Hindlimb muscle (tissue), 1 donor: ENCODE results near the gene CCR7. TPM values are rescaled to one million over a fixed set of nuclear protein-coding genes. Genes with fewer than 3 reads are reported as not detected.

Experiments used
- DNase-seq: peaks from one replicate; pipeline ENCODE4 v3.0.0-alpha.2; 2013
- polyA plus RNA-seq: library from polyadenylated mRNA; unstranded; fragments of 120-200 nt; gene quantifications from one replicate; pipeline ENCODE4 v1.2.1, GENCODE V29; 2013; ENCODE audit not compliant: insufficient read length

CCR7 gene
- polyA plus RNA-seq, 1 donor = 0.49 TPM

DNA sequence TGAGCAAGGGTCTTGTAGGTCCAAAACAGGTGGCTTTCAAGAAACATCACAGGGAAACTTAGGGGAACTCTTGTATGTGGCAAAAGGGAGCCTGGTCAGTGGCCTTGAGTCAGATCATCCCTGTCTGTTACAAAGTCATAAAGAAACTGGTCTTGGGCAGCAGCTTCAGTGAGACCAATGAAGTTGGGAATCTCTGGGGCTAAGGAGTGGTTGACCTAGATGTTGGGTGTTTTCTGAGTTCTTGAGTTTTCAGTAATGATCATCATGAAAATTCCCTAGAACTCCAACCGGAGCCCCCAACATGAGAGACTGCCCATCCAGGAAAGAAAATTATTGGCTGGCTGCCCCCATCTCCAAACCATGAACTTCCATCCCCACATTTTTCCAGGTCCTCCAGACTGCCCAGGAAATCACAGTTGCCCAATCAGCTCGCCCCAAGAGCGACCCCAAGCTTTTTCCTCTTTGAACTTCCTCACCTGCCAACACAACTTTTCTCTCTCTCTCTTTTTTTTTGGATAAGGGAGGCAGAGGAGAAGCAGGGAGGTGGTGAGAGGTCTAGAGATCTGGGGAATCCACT lies 3.9 kb downstream of the CCR7 start:
- no peak for DNase-seq

DNA sequence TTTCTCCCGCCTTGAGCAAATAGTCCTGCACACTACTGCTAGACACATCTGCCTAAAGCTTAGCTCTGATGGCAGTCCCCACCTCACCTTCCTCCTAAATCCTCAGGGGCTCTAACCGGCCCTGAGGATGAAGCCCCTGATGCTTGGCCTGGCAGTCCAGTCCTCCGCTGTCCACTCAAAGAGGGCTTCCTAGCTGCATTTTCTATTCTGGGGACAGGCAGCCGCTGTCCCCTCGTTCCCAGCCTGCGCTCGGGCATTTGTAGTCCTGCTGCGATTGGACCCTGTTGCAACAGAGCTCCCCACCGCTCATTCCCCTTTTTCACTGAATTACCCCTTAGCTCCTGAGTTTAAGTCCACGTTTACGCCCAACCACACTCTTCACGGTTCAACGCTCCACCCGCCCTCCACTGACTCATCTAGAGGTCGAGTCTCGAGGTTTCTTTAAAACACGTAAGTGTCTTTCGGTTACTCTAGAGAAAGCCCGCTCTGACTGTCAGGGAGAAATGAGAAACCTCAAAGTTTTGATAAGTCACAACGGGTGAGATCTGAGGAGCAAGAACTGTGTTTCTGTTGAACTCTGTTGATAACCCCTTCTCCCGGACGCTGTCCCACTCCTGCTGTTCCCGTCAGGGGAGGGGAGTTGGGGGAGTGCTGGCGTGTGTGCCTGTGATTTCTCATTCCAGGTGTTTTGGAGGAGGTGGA lies 4.5 kb downstream of the CCR7 start:
- no peak for DNase-seq

DNA sequence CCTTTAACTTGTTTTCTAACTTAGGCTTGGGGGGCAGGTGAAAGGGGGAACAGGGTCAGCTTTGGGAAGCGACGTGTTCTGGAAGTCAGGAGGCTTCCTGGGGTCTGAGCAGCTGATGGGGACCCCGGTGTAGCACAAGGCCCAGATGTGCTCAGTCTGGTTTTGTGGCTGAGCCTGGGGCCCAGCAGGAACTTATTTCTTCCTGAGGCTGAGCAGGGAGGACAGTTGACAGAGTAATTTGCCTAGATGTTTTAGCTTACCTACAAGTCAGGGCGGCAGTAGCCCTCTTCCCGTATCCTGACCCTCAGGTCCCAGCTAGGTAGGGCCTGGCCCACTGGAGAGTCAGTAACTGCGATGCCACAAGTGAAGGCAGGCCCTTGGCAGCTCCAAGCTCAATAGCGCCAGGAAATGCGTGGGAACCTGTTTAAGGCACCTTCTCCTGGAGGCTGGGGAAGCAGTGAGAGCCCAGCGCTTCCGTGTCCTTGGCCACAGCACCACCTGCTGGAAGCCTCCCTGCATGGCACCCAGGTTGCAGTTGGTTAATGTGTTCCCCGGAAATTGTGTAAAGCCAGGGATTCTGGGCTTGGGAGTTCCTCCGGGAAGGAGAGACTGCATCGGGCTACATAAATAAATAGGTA lies 5.2 kb downstream of the CCR7 start:
- peak; percentile 91 for DNase-seq

DNA sequence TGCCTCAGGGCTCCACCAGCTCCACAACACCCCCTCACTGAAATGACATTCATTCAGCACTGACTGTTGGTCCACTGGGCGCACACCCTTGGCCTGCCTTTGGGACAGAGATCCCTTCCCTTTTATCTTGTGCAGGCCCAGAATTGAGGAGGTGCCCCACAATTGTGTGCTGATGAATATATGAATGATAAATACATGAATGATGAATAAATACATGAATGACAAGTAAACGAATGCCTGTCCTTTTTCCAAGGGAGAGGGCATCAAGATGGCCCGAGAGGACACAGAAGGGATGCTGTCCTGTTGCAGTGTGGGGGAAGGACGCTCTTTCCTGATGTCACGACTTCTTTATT lies 5.7 kb downstream of the CCR7 start:
- DNase-seq = no peak

DNA sequence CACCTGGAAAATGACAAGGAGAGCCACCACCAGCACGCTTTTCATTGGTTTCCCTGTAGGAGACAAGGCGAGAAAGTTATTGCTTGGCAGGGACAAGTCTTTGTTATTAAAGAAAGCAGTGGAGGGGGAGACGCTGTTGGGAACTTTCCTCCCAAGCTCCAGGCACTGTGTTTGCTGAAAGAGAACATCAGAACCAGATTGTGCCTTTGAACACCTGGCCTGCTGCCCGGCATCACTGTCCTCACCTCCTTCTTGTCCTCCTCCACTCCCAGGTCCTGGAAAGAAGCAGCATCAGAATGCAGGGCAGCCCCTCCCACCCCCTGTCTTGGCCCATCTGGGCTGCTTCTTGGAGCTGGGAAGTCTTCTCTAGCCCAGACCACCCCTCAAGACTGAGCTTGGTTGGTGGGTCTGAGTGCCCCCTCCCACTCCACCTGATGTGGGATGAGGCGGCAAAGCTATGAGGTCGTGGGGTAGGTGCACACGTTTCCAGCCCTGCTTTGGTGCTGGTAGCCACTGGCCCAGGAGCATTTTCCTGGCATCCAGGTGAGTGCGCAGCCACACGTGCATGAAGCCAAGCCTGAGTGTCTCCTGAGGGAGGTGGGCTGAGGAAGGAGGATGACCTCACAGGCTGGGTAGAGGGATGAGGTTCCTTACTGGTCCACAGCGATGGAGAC lies 6.2 kb downstream of the CCR7 start:
- no peak for DNase-seq

DNA sequence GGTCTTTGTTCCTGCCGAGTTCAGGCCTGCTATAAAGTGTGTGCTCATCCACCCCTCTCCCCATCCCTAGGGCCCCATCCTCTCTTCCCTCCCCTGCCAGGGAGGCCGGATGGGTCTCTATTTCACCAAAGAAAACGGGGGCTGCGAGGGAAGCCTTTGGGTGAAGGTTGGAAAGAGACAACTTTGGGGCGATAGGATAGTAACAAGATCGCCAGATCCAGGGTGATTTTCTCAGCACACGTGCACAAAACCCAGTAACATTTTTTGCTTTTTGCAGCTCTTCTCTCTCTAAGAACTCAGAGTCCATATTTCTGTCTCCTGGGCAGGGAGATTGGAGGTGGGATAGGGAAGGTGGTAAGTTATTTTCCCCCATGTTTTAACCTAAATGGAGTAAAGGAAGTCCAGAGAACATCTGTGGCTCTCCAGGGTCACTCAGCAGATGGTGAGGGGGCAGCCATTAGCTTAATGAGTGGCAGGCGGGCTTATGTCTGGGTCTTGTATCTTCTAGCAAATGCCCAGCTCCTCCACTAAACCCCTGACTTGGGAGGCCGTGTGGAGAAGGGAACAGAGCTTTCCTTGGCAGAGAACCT lies 6.9 kb downstream of the CCR7 start:
- DNase-seq = no peak

DNA sequence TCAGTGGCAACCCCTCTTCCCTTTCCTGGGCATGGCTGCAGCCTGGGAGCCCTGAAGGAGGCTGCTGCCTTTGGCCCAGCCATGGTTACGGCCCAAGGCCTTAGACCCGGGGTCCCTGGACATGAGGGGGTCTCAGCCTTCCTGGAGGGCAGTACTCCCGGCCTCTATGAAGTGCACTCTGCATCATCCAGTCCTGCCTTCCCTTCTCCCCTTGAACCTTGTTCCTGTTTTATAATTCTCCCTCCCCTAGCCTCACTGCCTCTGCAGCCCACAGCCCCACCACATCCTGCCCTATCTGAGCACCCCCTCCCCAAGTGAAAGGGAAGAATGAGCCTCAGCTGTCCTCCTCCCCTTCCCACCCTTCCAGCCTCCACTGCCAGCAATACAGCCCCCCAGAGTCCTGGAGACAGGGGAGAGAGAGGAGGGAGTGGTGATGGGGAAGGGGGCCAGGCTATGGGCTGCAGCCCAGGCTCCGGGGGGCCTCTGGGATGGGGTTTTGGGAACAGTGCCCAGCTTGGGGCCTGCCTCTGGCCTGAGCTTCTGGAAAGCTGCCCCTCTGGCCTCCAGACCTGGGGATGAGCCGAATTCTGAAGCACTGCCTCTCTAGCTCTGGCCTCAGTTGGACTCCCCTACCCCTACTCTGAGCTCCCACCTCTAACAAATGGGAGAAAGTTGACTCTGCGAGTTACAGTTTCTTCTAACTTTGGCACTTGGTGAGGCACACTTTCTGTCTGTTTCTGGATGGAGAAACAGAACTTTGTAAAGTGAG lies 7.6 kb downstream of the CCR7 start:
- peak; percentile 52 for DNase-seq

DNA sequence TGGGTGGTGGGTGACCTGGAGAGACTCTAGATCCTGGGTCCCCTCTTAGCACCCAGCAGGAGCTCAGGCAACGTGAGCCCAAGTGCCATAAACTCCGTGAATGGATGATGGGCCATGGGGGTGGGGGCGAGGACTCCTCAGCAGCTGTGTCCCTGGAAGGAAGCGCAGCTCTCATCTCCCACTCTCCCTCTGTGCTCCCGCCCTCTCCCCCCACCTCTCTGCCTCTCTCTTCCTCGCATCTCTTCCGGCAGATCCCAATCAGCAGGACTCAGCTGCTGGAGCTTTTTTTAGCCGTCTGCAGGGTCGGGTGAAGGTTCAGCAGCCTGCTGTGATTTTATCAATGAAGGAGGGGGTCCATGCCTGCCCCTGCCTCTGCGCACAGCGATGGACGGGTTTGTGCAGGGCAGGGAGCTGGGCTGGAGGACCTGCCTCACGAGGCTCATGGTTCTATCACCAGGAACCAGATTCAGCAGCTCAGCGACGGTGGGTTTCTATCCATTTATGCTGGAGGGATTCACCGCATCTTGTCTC lies 8.3 kb downstream of the CCR7 start:
- peak; percentile 71 for DNase-seq

DNA sequence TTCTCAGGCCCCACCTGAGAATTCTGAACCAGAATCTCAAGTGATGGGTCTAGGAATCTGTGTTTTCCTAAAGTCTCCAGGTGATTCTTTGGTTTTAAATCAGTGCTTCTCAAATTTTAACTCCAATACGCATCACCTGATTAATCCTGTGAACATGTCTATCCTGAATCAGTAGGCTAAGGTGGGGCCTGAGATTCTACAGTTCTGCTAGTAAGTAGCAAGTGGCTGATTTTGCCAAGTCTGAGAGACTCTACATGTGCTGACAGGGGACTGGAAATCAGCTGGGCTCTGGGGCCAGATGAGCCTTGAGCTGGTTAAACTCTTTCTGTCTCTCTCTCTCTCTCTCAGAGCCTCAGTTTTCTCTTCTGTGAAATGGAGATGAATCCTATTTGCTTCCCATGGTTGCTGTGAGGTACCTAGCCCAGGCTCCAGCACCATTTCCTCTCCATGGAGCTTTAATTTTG lies 9.0 kb downstream of the CCR7 start:
- DNase-seq = no peak

DNA sequence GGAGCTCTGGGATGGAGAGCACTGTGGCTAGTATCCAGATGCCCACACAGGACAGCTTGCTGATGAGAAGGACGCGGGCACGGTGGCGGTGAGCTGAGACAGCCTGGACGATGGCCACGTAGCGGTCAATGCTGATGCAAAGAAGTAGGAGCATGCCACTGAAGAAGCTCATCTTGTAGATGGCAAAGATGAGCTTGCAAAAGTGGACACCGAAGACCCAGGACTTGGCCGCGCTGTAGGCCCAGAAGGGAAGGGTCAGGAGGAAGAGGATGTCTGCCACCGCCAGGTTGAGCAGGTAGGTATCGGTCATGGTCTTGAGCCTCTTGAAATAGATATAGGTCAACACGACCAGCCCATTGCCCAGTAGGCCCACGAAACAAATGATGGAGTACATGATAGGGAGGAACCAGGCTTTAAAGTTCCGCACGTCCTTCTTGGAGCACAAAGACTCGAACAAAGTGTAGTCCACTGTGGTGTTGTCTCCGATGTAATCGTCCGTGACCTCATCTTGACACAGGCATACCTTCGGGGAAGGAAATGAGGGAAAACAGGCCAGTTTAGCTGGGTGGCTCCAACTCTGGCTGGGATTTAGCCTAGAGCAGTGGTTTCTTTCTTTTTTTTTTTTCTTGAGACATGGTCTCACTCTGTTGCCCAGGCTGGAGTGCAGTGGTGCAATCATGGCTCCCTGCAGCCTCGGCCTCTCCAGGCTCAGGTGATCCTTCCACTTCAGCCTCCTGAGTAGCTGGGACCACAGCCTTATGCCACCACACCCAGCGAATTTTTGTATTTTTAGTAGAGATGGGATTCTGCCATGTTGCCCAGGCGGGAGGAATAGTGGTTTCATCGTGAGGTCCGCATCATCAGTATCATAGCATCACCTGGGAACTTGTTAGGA lies 9.7 kb downstream of the CCR7 start:
- DNase-seq = no peak

DNA sequence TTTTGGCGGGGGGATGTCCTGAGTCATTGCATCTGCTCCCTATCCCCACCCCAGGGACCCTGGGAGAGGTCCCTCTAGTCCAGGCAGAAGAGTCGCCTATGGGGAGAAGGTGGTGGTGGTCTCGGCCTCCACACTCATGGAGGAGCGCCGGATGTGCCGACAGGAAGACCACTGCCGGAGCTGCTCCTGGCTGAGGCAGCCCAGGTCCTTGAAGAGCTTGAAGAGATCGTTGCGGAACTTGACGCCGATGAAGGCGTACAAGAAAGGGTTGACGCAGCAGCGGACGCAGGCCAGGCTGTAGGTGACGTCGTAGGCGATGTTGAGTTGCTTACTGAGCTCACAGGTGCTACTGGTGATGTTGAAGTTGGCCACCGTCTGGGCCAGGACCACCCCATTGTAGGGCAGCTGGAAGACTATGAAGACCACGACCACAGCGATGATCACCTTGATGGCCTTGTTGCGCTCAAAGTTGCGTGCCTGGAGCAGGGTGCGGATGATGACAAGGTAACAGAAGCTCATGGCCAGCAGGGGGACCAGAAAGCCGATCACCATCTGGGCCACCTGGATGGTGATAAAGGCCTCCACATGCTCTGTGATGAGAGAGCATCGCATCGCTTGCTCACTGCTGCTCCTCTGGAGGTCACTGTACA lies 10.5 kb downstream of the CCR7 start:
- DNase-seq = no peak

DNA sequence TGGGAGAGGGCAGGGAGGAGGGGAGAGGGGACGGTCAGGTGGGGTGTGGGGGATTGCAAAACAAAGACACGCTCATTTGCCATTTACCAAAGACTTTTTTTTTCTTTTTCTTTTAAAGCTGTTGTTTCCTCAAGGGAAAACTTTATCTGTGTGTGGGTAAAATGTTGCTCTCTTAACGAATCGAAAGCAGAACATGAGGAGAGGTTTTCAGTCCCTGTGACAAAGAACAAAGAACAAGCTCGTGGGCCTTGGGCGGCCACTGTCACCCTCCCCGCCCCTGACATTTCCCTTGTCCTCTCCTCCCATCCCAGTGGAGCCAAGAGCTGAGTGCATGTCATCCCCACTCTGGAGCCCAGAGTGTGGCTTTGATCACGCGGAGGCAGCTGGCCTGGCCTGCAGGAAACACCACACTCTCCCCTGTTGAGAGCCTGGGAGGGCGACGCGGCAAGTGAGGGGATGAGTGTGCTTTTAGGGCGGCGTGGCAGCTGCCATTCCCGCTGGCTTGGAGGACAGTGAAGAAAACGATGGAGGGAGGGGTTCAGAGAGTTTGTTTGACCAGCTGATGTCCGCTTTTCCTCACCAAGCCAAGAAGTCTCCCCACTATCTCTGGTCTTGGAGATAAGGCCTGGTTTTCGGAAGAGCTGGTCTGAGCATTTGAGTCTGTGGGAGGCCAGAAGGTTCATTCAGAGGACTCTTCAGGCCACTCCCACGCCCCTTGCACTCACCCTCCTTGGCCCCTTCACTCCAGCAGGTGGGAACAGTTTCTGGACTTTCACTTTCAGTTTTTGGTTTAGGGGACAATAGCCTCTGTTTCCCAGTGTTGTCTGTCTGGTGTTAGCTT lies 11.4 kb downstream of the CCR7 start:
- no peak for DNase-seq

DNA sequence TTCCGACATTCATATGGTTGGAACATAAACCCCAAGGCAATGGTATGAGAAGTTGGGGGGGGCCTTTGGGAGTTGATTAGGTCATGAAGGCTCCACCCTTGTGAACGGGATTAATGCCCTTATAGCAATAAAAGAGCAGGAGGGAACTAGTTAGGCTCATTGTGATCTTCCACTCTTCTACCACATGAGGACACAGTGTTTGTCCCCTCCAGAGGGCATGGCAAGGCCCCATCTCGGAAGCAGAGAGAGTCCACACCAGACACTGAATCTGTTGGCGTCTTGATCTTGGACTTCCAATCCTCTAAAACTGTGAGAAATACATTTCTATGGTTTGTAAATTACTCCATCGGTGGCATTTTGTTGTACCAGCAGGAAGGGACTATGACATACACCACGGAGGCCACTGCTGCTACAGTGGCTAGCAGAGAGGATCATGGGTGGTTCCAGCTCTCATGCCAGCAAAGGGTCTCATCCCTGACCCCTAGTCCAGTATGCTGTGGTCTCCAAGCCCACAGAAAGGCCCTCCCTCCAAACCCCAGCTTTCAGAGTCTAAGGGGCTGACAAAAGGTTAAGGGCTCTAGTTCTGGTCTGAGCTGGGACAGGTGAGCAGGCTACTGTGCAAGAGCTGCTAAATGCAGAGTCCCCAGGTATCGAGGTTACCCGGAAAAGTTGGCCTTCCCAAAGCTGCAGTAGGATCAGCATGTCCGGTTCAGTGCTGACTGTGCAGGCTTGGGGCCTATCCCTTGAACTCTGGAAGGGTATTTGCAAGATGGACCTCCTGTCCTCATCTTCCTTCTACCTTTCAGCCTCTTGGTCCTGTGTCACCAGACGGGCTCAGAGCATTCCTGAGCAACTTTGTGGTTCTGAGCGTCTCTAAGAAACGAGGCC lies 12.2 kb downstream of the CCR7 start:
- DNase-seq = no peak

DNA sequence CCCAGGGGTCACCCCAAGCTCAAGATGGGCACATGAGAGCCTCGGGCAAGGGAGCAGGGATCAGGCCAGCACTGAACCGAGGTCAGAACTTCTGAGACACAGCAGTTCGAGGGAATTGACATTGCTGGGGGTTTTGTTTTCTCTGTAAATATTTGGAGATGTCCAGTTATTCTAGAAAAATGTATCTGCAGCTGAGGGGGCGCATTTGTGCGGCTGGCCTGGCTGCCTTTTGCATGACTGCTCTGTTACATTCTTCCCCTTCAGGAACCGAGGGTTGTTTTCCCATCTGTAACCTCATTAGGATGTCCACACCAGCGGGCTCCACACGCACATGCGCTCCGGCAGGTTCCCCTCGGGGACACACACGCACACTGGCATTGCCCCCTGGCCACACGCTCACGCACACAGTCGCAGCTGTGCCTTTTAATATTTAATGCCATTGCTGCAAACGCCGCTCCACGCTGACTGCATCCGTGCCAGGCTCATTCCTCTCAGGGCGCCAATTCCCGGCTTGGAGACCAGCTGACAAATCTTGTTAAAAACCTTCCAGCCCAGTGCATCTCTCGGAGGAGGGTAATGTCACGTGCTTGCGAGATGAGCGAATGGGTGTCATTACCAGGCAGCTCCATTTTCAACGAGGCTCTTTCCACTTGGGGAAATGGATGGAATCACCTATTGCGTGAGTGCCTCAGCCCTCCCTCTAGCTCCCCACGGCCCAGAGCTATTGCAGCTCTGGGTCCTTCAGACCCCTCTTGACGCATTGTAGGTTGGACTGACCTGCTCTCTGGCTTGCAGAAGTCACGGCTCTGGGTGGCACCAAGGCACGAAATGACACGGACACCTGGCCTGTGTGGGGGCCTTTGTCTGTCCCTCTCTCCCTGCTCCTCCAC lies 13.1 kb downstream of the CCR7 start:
- no peak for DNase-seq

DNA sequence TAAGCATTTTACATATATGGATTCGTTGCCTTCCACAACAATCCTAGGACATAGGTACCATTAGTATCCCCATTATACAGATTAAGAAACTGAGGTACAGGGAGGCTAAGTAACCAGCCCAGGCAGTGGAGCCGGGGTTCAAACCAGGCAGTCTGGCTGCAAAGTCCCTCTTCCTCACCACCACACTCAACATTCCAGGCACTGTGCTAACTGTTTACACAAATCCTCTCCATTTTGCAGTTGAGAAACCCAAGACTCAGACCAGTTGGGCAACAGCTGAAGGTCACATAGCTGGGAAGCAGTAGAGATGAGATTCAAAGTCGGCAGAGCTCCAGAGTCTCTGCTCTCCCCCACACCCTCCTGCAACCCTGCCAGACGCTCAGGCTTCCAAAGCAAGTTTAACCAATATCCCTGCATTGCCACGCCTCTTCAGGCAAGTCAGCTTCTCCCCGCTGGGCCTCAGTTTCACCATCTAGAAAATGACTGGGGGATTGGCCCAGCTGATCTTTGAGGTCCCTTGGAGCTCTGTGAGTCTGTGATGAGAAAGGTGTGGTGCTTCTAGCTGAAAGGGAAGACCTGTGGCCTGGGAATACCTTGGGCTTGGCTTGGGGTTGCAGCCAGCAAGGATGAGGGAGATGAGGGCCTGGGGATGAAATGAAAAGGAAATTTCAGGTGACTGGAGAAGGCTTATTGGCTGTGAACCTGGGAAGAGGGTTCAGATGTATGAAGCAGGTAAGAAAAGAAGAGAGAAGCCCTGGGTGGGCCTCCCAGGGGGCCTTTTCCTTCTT lies 14.0 kb downstream of the CCR7 start:
- DNase-seq = peak; percentile 70

DNA sequence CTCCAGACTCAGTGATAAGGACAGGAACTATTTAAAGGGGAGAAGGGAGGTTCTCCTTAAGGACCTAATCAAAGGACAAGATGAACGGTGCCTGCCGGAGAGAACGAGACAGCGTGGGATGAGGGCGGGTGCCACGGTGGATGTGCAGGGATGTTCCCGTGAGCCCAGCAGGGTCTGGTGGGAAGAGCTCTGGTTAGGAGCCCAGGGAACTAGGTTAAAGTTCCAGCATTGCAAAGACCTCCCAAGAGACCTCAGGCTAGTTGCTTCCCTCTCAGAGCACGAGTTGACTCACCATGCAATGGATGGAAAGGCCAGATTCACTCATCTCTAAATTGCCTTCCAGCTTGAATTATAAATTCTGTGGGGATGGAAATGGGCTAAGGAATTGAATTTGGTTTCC lies 14.7 kb downstream of the CCR7 start:
- DNase-seq = no peak
